Tibial nerve (tissue), 4 donors: ENCODE results near the gene ABCA13. TPM values are rescaled to one million over a fixed set of nuclear protein-coding genes. Genes with fewer than 3 reads are reported as not detected.

Source experiments
- DNase-seq, 2 donors: peaks; one replicate each; pipeline ENCODE4 v3.0.0-alpha.2; 2019; ENCODE audit warnings: low spot score in 2 of 2
- H3K27ac ChIP-seq, 4 donors: fragments of 200-600 bp; sonication (generic) in 3 of 4; one replicate each; pipeline ENCODE4 v1.5.1; 2017 to 2019; ENCODE audit warnings: mild to moderate bottlenecking in 1 of 4
- H3K27me3 ChIP-seq, 2 donors: fragments of 200-600 bp; sonication (generic) in 1 of 2; one replicate each; pipeline versions ENCODE4 v1.5.1 to v1.6.0; 2017 to 2019
- H3K36me3 ChIP-seq, 3 donors: fragments of 200-600 bp; sonication (generic); one replicate each; pipeline ENCODE4 v1.5.1; 2018 to 2019
- H3K4me1 ChIP-seq, 4 donors: fragments of 200-600 bp; sonication (generic) in 3 of 4; one replicate each; pipeline ENCODE4 v1.5.1; 2017 to 2019
- H3K4me3 ChIP-seq, 4 donors: fragments of 200-600 bp; sonication (generic) in 3 of 4; one replicate each; pipeline ENCODE4 v1.5.1; 2017 to 2019; ENCODE audit warnings: mild to moderate bottlenecking in 1 of 4, moderate library complexity in 1 of 4
- H3K9me3 ChIP-seq, 4 donors: fragments of 200-600 bp; sonication (generic) in 3 of 4; one replicate each; pipeline ENCODE4 v1.5.1; 2017 to 2019
- CTCF ChIP-seq, 5 experiments: fragments of 200-600 bp in 3 of 5; fragments of 450-650 bp in 2 of 5; sonication (generic) in 3 of 5; IDR thresholded peaks; one replicate each; pipeline ENCODE4 v1.5.1; 2016 to 2019; ENCODE audit warnings: antibody characterized with exemption in 5 of 5, mild to moderate bottlenecking in 3 of 5, moderate library complexity in 2 of 5
- EP300 ChIP-seq, 2 donors: sonication (generic); formaldehyde crosslinking; IDR thresholded peaks; one replicate each; pipeline ENCODE4 v1.6.1; 2017; ENCODE audit warnings: antibody characterized with exemption in 2 of 2, mild to moderate bottlenecking in 1 of 2
- POLR2A ChIP-seq, 2 donors: fragments of 450-650 bp; IDR thresholded peaks; one replicate each; pipeline ENCODE4 v1.6.1; 2017; ENCODE audit warnings: antibody characterized with exemption in 2 of 2, mild to moderate bottlenecking in 2 of 2, moderate library complexity in 2 of 2
- WGBS, 2 donors: methylation state at CpG; one replicate each; pipeline ENCODE4 v1.1.5; 2018; 5-methylcytosine and 5-hydroxymethylcytosine counted together
- total RNA-seq, 4 donors: library from RNA; depleted of rRNA; stranded (reverse); fragments of >200 nt; gene quantifications; one replicate each; pipeline ENCODE4 v1.1.0, GENCODE V29; 2016

ABCA13 gene
- total RNA-seq, 4 donors from 2014 or later: 0.90 to 4.6 (median 3.6) TPM

DNA sequence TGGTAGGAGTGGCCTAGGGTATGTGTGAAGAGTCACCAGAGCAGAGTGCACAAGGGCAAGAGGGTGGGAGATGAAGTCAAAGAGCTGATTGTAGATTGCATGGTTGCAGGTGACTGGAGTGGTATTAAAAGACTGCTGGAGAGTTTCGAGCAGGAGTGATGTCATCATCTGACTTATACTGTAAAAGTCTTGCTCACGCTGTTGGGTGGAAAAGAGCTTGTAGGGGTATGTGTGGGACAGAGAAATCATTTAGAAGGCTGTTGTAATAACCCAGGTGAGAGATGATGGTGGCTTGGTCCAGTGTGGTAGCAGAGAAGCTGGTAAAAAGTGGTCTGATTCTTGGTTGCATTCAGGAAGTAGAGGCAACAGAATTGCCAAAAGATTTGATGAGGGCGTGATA lies 184.1 kb downstream of the ABCA13 start:
- Histone ChIP-seq H3K4me1 (no peaks in the 10 kb centered on the region), H3K4me3 (no peak overlapping the region), H3K27me3 (no peaks in the 10 kb centered on the region), H3K36me3 (no peaks in the 10 kb centered on the region), H3K9me3 (no peaks in the 10 kb centered on the region), H3K27ac (no peak overlapping the region)
- TF ChIP-seq EP300 (IDR thresholded peaks at IDR 0.05) (no peak), POLR2A (IDR thresholded peaks at IDR 0.05) (no peak), CTCF (IDR thresholded peaks at IDR 0.05) (no peak)
- WGBS, 2 donors: 88 to 91% methylated on average over 3 of the region's 3 CpGs
- no peak for DNase-seq

- Histone ChIP-seq H3K9me3 (no peaks in the 10 kb centered on the region), H3K4me1 (no peaks in the 10 kb centered on the region), H3K36me3 (no peaks in the 10 kb centered on the region), H3K27me3 (no peaks in the 10 kb centered on the region), H3K27ac (no peak overlapping the region), H3K4me3 (no peak overlapping the region)
- TF ChIP-seq POLR2A (IDR thresholded peaks at IDR 0.05) (no peak), EP300 (IDR thresholded peaks at IDR 0.05) (no peak)
- 72 to 77% methylated on average over 6 of the region's 6 CpGs for WGBS, 2 donors
- DNase-seq: no peak
Measured at GRCh38 chr7:48360574-48360973, 189.3 kb downstream of the ABCA13 start.

GRCh38 chr7:48363174-48363573 lies 191.9 kb downstream of the ABCA13 start:
- WGBS, 2 donors: 26 to 37% methylated on average over 3 of the region's 3 CpGs
- no peak overlapping the region for H3K4me3 ChIP-seq
- H3K36me3 ChIP-seq: no peaks in the 10 kb centered on the region
- H3K27ac ChIP-seq: no peak overlapping the region
- TF ChIP-seq EP300 (IDR thresholded peaks at IDR 0.05) (no peak), POLR2A (IDR thresholded peaks at IDR 0.05) (no peak), CTCF (IDR thresholded peaks at IDR 0.05) (no peak)
- no peaks in the 10 kb centered on the region for H3K4me1 ChIP-seq
- no peaks in the 10 kb centered on the region for H3K27me3 ChIP-seq
- H3K9me3 ChIP-seq: no peaks in the 10 kb centered on the region
- no peak for DNase-seq

DNA sequence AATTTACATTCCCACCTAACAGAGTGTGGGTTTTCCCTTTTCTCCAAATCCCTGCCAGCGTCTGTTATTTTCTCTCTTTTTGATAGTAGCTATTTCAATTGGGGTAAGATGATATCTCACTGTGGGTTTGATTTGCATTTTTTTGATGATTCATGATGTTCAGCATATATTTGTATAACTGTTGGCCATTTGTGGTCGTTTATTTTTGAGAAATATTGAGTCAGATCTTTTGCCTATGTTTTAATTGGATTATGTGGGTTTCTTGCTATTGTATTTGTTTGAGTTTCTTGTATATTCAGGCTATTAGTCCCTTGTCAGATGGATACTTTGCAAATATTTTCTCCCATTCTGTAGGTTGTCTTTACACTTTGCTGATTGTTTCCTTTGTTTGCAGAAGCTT lies 193.8 kb downstream of the ABCA13 start:
- 56 to 64% methylated on average over 2 of the region's 2 CpGs for WGBS, 2 donors
- DNase-seq: no peak
- Histone ChIP-seq H3K27me3 (no peaks in the 10 kb centered on the region), H3K4me3 (no peak overlapping the region), H3K27ac (no peak overlapping the region), H3K4me1 (no peaks in the 10 kb centered on the region), H3K36me3 (no peaks in the 10 kb centered on the region), H3K9me3 (no peaks in the 10 kb centered on the region)
- no peak for TF ChIP-seq CTCF (IDR thresholded peaks at IDR 0.05)
- TF ChIP-seq EP300 (IDR thresholded peaks at IDR 0.05): no peak
- TF ChIP-seq POLR2A (IDR thresholded peaks at IDR 0.05): no peak

GRCh38 chr7:48366096-48366495 lies 194.8 kb downstream of the ABCA13 start:
- H3K27me3 ChIP-seq: no peaks in the 10 kb centered on the region

More at GRCh38 chr7:48366096-48366495, 194.8 kb downstream of the ABCA13 start:
- 74 to 83% methylated on average over 4 of the region's 4 CpGs for WGBS, 2 donors
- H3K4me3 ChIP-seq: no peak overlapping the region
- H3K36me3 ChIP-seq: no peaks in the 10 kb centered on the region
- TF ChIP-seq POLR2A (IDR thresholded peaks at IDR 0.05) (no peak), EP300 (IDR thresholded peaks at IDR 0.05) (no peak), CTCF (IDR thresholded peaks at IDR 0.05) (no peak)
- no peak overlapping the region for H3K27ac ChIP-seq
- H3K4me1 ChIP-seq: no peaks in the 10 kb centered on the region
- peaks cover 0 to 7% (median 3%) of the 10 kb centered on the region in 4 donors for H3K9me3 ChIP-seq
- DNase-seq: no peak
